ENCODE measurements around the gene DDTL. TPM values are rescaled to one million over a fixed set of nuclear protein-coding genes. Genes with fewer than 3 reads are reported as not detected.

Gene DDTL
- total and polyA plus RNA-seq, 2 of the 4 experiments (the other 2 are of a cell fraction) = 0.36 to 1.5 TPM

GRCh38 chr22:24002851-24003250 lies 36.2 kb downstream of the DDTL start:
- H3K4me2 ChIP-seq (ENCODE audit: low read depth, low read length) = no peak overlapping the region
- no peak overlapping the region for H2BK15ac ChIP-seq (ENCODE audit: low read depth, low read length)
- H3K18ac ChIP-seq (ENCODE audit: low read depth, low read length) = no peak overlapping the region
- ChIA-PET CTCF (no interaction called here), POLR2A (ENCODE audit: unreplicated experiment) (no interaction called here)
- no peak overlapping the region for H2BK5ac ChIP-seq (ENCODE audit: low read depth, low read length, poor library complexity, severe bottlenecking)
- no peak overlapping the region for H3K9ac ChIP-seq (ENCODE audit: low read depth, low read length)
- no peaks in the 10 kb centered on the region for H3K79me1 ChIP-seq (ENCODE audit: low read depth in 1 of 2, low read length in 2 of 2)
- no peak overlapping the region for H3K23ac ChIP-seq (ENCODE audit: low read depth, low read length)
- H2AK9ac ChIP-seq (replicated peaks; ENCODE audit: low read depth, low read length, poor library complexity) = no peak overlapping the region
- no peak overlapping the region for H3K4ac ChIP-seq (ENCODE audit: low read depth, low read length)
- no peak overlapping the region for H3K56ac ChIP-seq (ENCODE audit: extremely low read depth, insufficient read depth, low read length)
- H2BK120ac ChIP-seq (ENCODE audit: low read depth, low read length) = no peak overlapping the region
- ATAC-seq (ENCODE audit: low read depth) = no peak
- H3K27me3 ChIP-seq (ENCODE audit: control insufficient read depth, insufficient read depth, low read length) = no peaks in the 10 kb centered on the region; the same call in 1 of the 2 replicates
- no peaks in the 10 kb centered on the region for H3K9me3 ChIP-seq (ENCODE audit: control insufficient read depth, insufficient read depth, low read length)
- H3K4me3 ChIP-seq (ENCODE audit: insufficient read depth, low read depth, low read length) = no peak overlapping the region
- intact Hi-C loops (cut with micrococcal nuclease) (no loop called here), dilution Hi-C loops (cut with HindIII; ENCODE audit: low sequenced_read_pairs, unreplicated experiment) (no loop called here), in situ Hi-C loops (cut with MboI; ENCODE audit: low sequenced_read_pairs) (no loop called here)
- no peak overlapping the region for H4K91ac ChIP-seq (ENCODE audit: insufficient read depth, low read depth, low read length)
- WGBS, 2 experiments (ENCODE audit: extremely low coverage in 2 of 2, insufficient read length in 1 of 2) = no CpG with 5 or more reads among the region's 5 CpGs
- H2AFZ ChIP-seq (replicated peaks; ENCODE audit: low read length, poor library complexity) = no peak overlapping the region
- H4K5ac ChIP-seq (ENCODE audit: low read depth, low read length) = no peak overlapping the region
- no peak overlapping the region for H4K8ac ChIP-seq (ENCODE audit: low read depth in 2 of 2, low read length in 2 of 2)
- BruUV-seq (replicated peaks) = no TSS peak
- TF ChIP-seq CEBPB (IDR thresholded peaks at IDR 0.05; ENCODE audit: low read depth, low read length) (peak; percentile 10; the same call in 1 of the 2 replicates), FOS (IDR thresholded peaks at IDR 0.05; ENCODE audit: low read depth, low read length) (no peak)
- DNase-seq = no peak
- H2AK5ac ChIP-seq (ENCODE audit: low read depth, low read length) = no peak overlapping the region
- H2BK20ac ChIP-seq (ENCODE audit: low read depth, low read length) = no peak overlapping the region
- H3K9me1 ChIP-seq (ENCODE audit: insufficient read depth, low read length) = no peaks in the 10 kb centered on the region
- no peaks in the 10 kb centered on the region for H3K36me3 ChIP-seq (ENCODE audit: control insufficient read depth, insufficient read depth, low read length)
- no peaks in the 10 kb centered on the region for H4K20me1 ChIP-seq (ENCODE audit: insufficient read depth, low read length)
- H3K27ac ChIP-seq (ENCODE audit: insufficient read depth, low read length) = no peak overlapping the region
- H3K4me1 ChIP-seq (ENCODE audit: control insufficient read depth, insufficient read depth, low read length) = no peaks in the 10 kb centered on the region
- H3K14ac ChIP-seq (replicated peaks; ENCODE audit: low read depth, low read length) = no peak overlapping the region

Data from IMR-90 (cell line).